AG04450 (cell line): ENCODE data around the gene NLRP5. TPM values are rescaled to one million over a fixed set of nuclear protein-coding genes. Genes with fewer than 3 reads are reported as not detected.
A peak's percentile ranks its signal among the peaks of the same experiment; 100 is the strongest.

Source experiments
- CTCF ChIA-PET: fragments of 300-600, 350-600 bp; formaldehyde crosslinking; extraction: SDS; loops from one replicate; lab custom pipeline; 2022; ENCODE audit warnings: antibody characterized with exemption, inconsistent platforms; lab: Charles Lee
- POLR2A ChIA-PET: fragments of 350-600 bp; formaldehyde crosslinking; extraction: SDS; loops from one replicate; lab custom pipeline; 2021; ENCODE audit warnings: antibody characterized with exemption, inconsistent platforms; lab: Yijun Ruan, JAX
- DNase-seq: peaks from one replicate; pipeline ENCODE4 v3.0.0-alpha.2; 2011; ENCODE audit warnings: low read depth, low spot score
- H3K27ac ChIP-seq: one replicate; pipeline ENCODE4 v1.5.1; 2012; ENCODE audit warnings: low read depth, low read length, control low read depth
- H3K27me3 ChIP-seq: one replicate; pipeline ENCODE4 v1.6.0; 2012; ENCODE audit warnings: low read length; ENCODE audit not compliant: control insufficient read depth, insufficient read depth
- H3K4me3 ChIP-seq: 2 replicates; pipeline ENCODE4 v1.5.1; 2011; ENCODE audit warnings: mild to moderate bottlenecking, low read depth, low read length, control low read depth
- H3K9me3 ChIP-seq: 2 replicates; pipeline ENCODE4 v1.5.1; 2012; ENCODE audit warnings: low read length; ENCODE audit not compliant: control insufficient read depth, insufficient read depth
- CTCF ChIP-seq: IDR thresholded peaks from 2 replicates; pipeline ENCODE4 v1.5.1; 2011; ENCODE audit warnings: low read depth, low read length, control low read depth, inconsistent platforms
- polyA plus RNA-seq: library from polyadenylated mRNA; depleted of rRNA; stranded (reverse); fragments of >200 nt; gene quantifications from 2 replicates; pipeline ENCODE4 v1.2.3, GENCODE V29; 2011; rRNA removed
- small RNA-seq: library from RNA; depleted of rRNA; stranded (forward); fragments of <200 nt; gene quantifications from one replicate; pipeline ENCODE3, GENCODE V24; 2012; ENCODE audit warnings: low read depth; ENCODE audit not compliant: insufficient read length

Gene NLRP5
- polyA plus RNA-seq, 1 experiment = not detected

GRCh38 chr19:56107626-56108351, 121.2 kb downstream of the NLRP5 start:
- Histone ChIP-seq H3K9me3 (peaks cover 7% of the 10 kb centered on the region; the same call in 1 of the 2 replicates), H3K27me3 (no peaks in the 10 kb centered on the region), H3K4me3 (no peak overlapping the region), H3K27ac (no peak overlapping the region)
- ChIA-PET CTCF (no interaction called here), POLR2A (interaction anchor here (0.6 to 1.3 kb wide), 3 partner anchors 12 to 44 kb away, joined by 3 to 4 read pairs (median 3); partner anchors contain the start of gene ZNF787)
- no peak for DNase-seq
- TF ChIP-seq CTCF = no peak

GRCh38 chr19:56108447-56109195, 122.0 kb downstream of the NLRP5 start:
- Histone ChIP-seq H3K9me3 (peaks cover 7% of the 10 kb centered on the region; the same call in 1 of the 2 replicates), H3K27me3 (no peaks in the 10 kb centered on the region), H3K4me3 (no peak overlapping the region), H3K27ac (no peak overlapping the region)
- TF ChIP-seq CTCF = no peak
- DNase-seq = no peak
- POLR2A ChIA-PET = interaction anchor here (0.6 to 1.3 kb wide), 3 partner anchors 11 to 43 kb away, joined by 3 to 4 read pairs (median 3); partner anchors contain the start of gene ZNF787
- CTCF ChIA-PET = no interaction called here

- no peak for TF ChIP-seq CTCF
- POLR2A ChIA-PET = no interaction called here
- Histone ChIP-seq H3K4me3 (no peak overlapping the region), H3K27me3 (no peaks in the 10 kb centered on the region), H3K27ac (no peak overlapping the region), H3K9me3 (peaks cover 7% of the 10 kb centered on the region; the same call in 1 of the 2 replicates)
- CTCF ChIA-PET = interaction anchor here (0.6 kb wide), 1 partner anchor 144 kb away, joined by 4 read pairs; no protein-coding TSS in a partner anchor
- no peak for DNase-seq
Measured at GRCh38 chr19:56109226-56109625, 122.7 kb downstream of the NLRP5 start.

GRCh38 chr19:56110515-56111448, 124.2 kb downstream of the NLRP5 start:
- H3K9me3 ChIP-seq = peaks cover 7% of the 10 kb centered on the region; the same call in 1 of the 2 replicates
- TF ChIP-seq CTCF = no peak
- H3K27me3 ChIP-seq = no peaks in the 10 kb centered on the region
- ChIA-PET POLR2A (interaction anchor here (1.0 kb wide), 2 partner anchors 9 to 10 kb away, joined by 3 to 5 read pairs; partner anchors contain the start of gene ZNF787), CTCF (interaction anchor here (0.6 to 1.5 kb wide), 2 partner anchors 30 to 143 kb away, joined by 3 to 4 read pairs; no protein-coding TSS in a partner anchor)
- H3K4me3 ChIP-seq = no peak overlapping the region
- peak overlapping the region; percentile 39 for H3K27ac ChIP-seq
- no peak for DNase-seq

Small RNAs within 50 kb of the gene (small RNA-seq; reads per million reads assigned to genes)
- gene RF00019 = not detected

Other genes starting within 250 kb of the NLRP5 start
- gene NLRP9, start 248.4 kb upstream of the NLRP5 start, polyA plus RNA-seq = not detected in 2 replicates
- gene RFPL4A, start 227.7 kb upstream of the NLRP5 start, polyA plus RNA-seq = not detected in 2 replicates
- not detected in 2 replicates for gene RFPL4AL1, start 217.7 kb upstream of the NLRP5 start, polyA plus RNA-seq
- gene NLRP11, start 154.8 kb upstream of the NLRP5 start, polyA plus RNA-seq = not detected in 2 replicates
- gene NLRP4, start 150.2 kb upstream of the NLRP5 start, polyA plus RNA-seq = not detected in 2 replicates
- not detected in 2 replicates for gene NLRP13, start 54.4 kb upstream of the NLRP5 start, polyA plus RNA-seq
- gene NLRP8, start 38.9 kb upstream of the NLRP5 start, polyA plus RNA-seq = not detected in 2 replicates
- gene ZNF787, start 134.5 kb downstream of the NLRP5 start, polyA plus RNA-seq = 4.5 and 8.5 TPM in 2 replicates
- gene ZNF444, start 154.5 kb downstream of the NLRP5 start, polyA plus RNA-seq = 9.9 and 11.6 TPM in 2 replicates
- not detected in 2 replicates for gene GALP, start 189.2 kb downstream of the NLRP5 start, polyA plus RNA-seq
- not detected in 2 replicates for gene ZSCAN5B, start 211.0 kb downstream of the NLRP5 start, polyA plus RNA-seq
- not detected in 2 replicates for gene ZSCAN5C, start 215.5 kb downstream of the NLRP5 start, polyA plus RNA-seq